MM.1S (cell line): Measurements from ENCODE around the gene EFL1.
A peak's percentile ranks its signal among the peaks of the same experiment; 100 is the strongest.
"Not testable (repeated sequence)": the region's sequence is repeated elsewhere in the genome, so short reads cannot be mapped to it uniquely, and the experiment has no call there.

Experiments used
- DNase-seq: peaks from one replicate; pipeline ENCODE4 v3.0.0-alpha.2; 2015
- H2AFZ ChIP-seq: fragments of 300-600 bp; sonication (generic); 2 replicates; pipeline ENCODE4 v1.6.0; 2016; ENCODE audit warnings: antibody characterized with exemption, low read length
- H3F3A ChIP-seq: fragments of 300-600 bp; sonication (generic); 2 replicates; pipeline ENCODE4 v1.6.1; 2016; ENCODE audit warnings: mild to moderate bottlenecking, antibody characterized with exemption, low read length, moderate library complexity, mixed read lengths; ENCODE audit not compliant: insufficient read depth
- H3K27ac ChIP-seq: fragments of 300-600 bp; sonication (generic); 2 replicates; pipeline ENCODE4 v1.5.1; 2016; ENCODE audit warnings: mild to moderate bottlenecking, low read length
- H3K27me3 ChIP-seq: fragments of 300-600 bp; sonication (generic); replicated peaks from 2 replicates; pipeline ENCODE4 v1.6.0; 2016; ENCODE audit warnings: low read length; ENCODE audit not compliant: insufficient read depth
- H3K36me3 ChIP-seq: fragments of 300-600 bp; sonication (generic); replicated peaks from 2 replicates; pipeline ENCODE4 v1.6.1; 2016; ENCODE audit warnings: mild to moderate bottlenecking, low read length, mixed read lengths; ENCODE audit not compliant: insufficient read depth
- H3K4me1 ChIP-seq: fragments of 300-600 bp; sonication (generic); 2 replicates; pipeline ENCODE4 v1.6.1; 2016; ENCODE audit warnings: low read length, mixed read lengths
- H3K4me2 ChIP-seq: fragments of 300-600 bp; sonication (generic); 2 replicates; pipeline ENCODE4 v1.6.0; 2016; ENCODE audit warnings: low read depth, low read length
- H3K4me3 ChIP-seq: fragments of 300-600 bp; sonication (generic); 2 replicates; pipeline ENCODE4 v1.5.1; 2016; ENCODE audit warnings: low read length, mixed read lengths
- H3K79me2 ChIP-seq: fragments of 300-600 bp; sonication (generic); 2 replicates; pipeline ENCODE4 v1.6.1; 2016; ENCODE audit warnings: mixed run types, low read length, mixed read lengths
- H3K9ac ChIP-seq: fragments of 300-600 bp; sonication (generic); 2 replicates; pipeline ENCODE4 v1.6.1; 2016; ENCODE audit warnings: low read length, mixed read lengths
- H3K9me2 ChIP-seq: fragments of 300-600 bp; sonication (generic); replicated peaks from 2 replicates; pipeline ENCODE4 v1.6.1; 2016; ENCODE audit warnings: mild to moderate bottlenecking, low read length, mixed read lengths; ENCODE audit not compliant: insufficient read depth
- H3K9me3 ChIP-seq: fragments of 300-600 bp; sonication (generic); replicated peaks from 2 replicates; pipeline ENCODE4 v1.6.1; 2016; ENCODE audit warnings: mild to moderate bottlenecking, low read length, mixed read lengths; ENCODE audit not compliant: insufficient read depth
- H4K20me1 ChIP-seq: fragments of 300-600 bp; sonication (generic); 2 replicates; pipeline ENCODE4 v1.6.1; 2016; ENCODE audit warnings: mild to moderate bottlenecking, low read length, moderate library complexity, mixed read lengths; ENCODE audit not compliant: insufficient read depth
- CTCF ChIP-seq: fragments of 300-600 bp; sonication (generic); IDR thresholded peaks from 2 replicates; pipeline ENCODE4 v1.5.1; 2016; ENCODE audit warnings: antibody characterized with exemption, low read length, mixed read lengths
- EZH2 ChIP-seq: fragments of 300-600 bp; sonication (generic); optimal IDR thresholded peaks from 2 replicates; pipeline ENCODE3; 2017; ENCODE audit warnings: low read depth, mild to moderate bottlenecking, antibody characterized with exemption, low read length, mixed read lengths
- EZH2phosphoT487 ChIP-seq: fragments of 300-600 bp; sonication (generic); IDR thresholded peaks from 2 replicates; pipeline ENCODE4 v1.6.1; 2018; ENCODE audit warnings: antibody characterized with exemption, low read length

The EFL1 gene

GRCh38 chr15:82294061-82294690, 31.6 kb upstream of the EFL1 start:
- Histone ChIP-seq H3F3A (no peaks in the 10 kb centered on the region), H3K27me3 (peaks cover 56% of the 10 kb centered on the region), H3K9me3 (no peaks in the 10 kb centered on the region), H3K4me1 (no peaks in the 10 kb centered on the region), H3K79me2 (no peaks in the 10 kb centered on the region), H3K4me2 (no peak overlapping the region), H3K27ac (no peak overlapping the region), H3K36me3 (no peaks in the 10 kb centered on the region), H3K9ac (no peak overlapping the region), H3K9me2 (no peaks in the 10 kb centered on the region), H3K4me3 (no peak overlapping the region), H2AFZ (no peak overlapping the region), H4K20me1 (no peaks in the 10 kb centered on the region)
- no peak for TF ChIP-seq EZH2
- no peak for TF ChIP-seq CTCF
- DNase-seq = no peak

GRCh38 chr15:82292271-82292670, 29.7 kb upstream of the EFL1 start:
- Histone ChIP-seq H3K9ac (no peak overlapping the region), H3K4me1 (no peaks in the 10 kb centered on the region), H3K27me3 (peaks cover 60% of the 10 kb centered on the region), H3K4me2 (no peak overlapping the region), H2AFZ (no peak overlapping the region), H3K9me3 (no peaks in the 10 kb centered on the region), H3K36me3 (no peaks in the 10 kb centered on the region), H3K9me2 (no peaks in the 10 kb centered on the region), H3F3A (no peaks in the 10 kb centered on the region), H4K20me1 (no peaks in the 10 kb centered on the region), H3K27ac (no peak overlapping the region), H3K4me3 (no peak overlapping the region), H3K79me2 (no peaks in the 10 kb centered on the region)
- no peak for DNase-seq
- TF ChIP-seq EZH2 (no peak), EZH2phosphoT487 (no peak), CTCF (no peak)

GRCh38 chr15:82288202-82288601, 25.7 kb upstream of the EFL1 start:
- DNase-seq, H3K4me3 ChIP-seq, H3K27ac ChIP-seq, H3K9ac ChIP-seq, H3K9me2 ChIP-seq, H2AFZ ChIP-seq, H3K36me3 ChIP-seq, H4K20me1 ChIP-seq, H3K9me3 ChIP-seq, H3K4me2 ChIP-seq, H3F3A ChIP-seq, H3K4me1 ChIP-seq, H3K79me2 ChIP-seq: not testable (repeated sequence)
- H3K27me3 ChIP-seq = peaks cover 69% of the 10 kb centered on the region

- H3K9me3 ChIP-seq, H3K36me3 ChIP-seq, H3F3A ChIP-seq, H3K4me3 ChIP-seq, H3K4me1 ChIP-seq, H4K20me1 ChIP-seq, H2AFZ ChIP-seq, H3K79me2 ChIP-seq, H3K4me2 ChIP-seq, H3K27ac ChIP-seq, H3K9me2 ChIP-seq, H3K9ac ChIP-seq: not testable (repeated sequence)
- DNase-seq = peak; percentile 83
- H3K27me3 ChIP-seq = peaks cover 77% of the 10 kb centered on the region
Measured at GRCh38 chr15:82286475-82286874, 23.9 kb upstream of the EFL1 start.

GRCh38 chr15:82284381-82284780, 21.8 kb upstream of the EFL1 start:
- not testable (repeated sequence) for H3K36me3 ChIP-seq, H3K4me1 ChIP-seq, H3K4me3 ChIP-seq, H3F3A ChIP-seq, H3K27ac ChIP-seq, H2AFZ ChIP-seq, H3K9ac ChIP-seq, H4K20me1 ChIP-seq, H3K9me2 ChIP-seq, H3K9me3 ChIP-seq, H3K4me2 ChIP-seq, DNase-seq, H3K79me2 ChIP-seq
- peaks cover 72% of the 10 kb centered on the region for H3K27me3 ChIP-seq

GRCh38 chr15:82282386-82282785, 19.9 kb upstream of the EFL1 start:
- H3K9me3 ChIP-seq, H3F3A ChIP-seq, H4K20me1 ChIP-seq, H3K4me3 ChIP-seq, DNase-seq, H3K4me1 ChIP-seq, H3K27ac ChIP-seq, H3K36me3 ChIP-seq, H3K9me2 ChIP-seq, H3K79me2 ChIP-seq, H3K9ac ChIP-seq, H3K4me2 ChIP-seq, H2AFZ ChIP-seq: not testable (repeated sequence)
- H3K27me3 ChIP-seq = peaks cover 71% of the 10 kb centered on the region
